IPS-15b (cell line): ENCODE measurements around the gene LUC7L3.
A peak's percentile ranks its signal among the peaks of the same experiment; 100 is the strongest.

Experiments used
- H3K27me3 ChIP-seq: one replicate; pipeline ENCODE4 v1.6.1; 2013; ENCODE audit warnings: low read length; ENCODE audit not compliant: control insufficient read depth, insufficient read depth
- H3K36me3 ChIP-seq: one replicate; pipeline ENCODE4 v1.6.1; 2013; ENCODE audit warnings: low read length; ENCODE audit not compliant: control insufficient read depth, insufficient read depth
- H3K4me1 ChIP-seq: one replicate; pipeline ENCODE4 v1.6.1; 2013; ENCODE audit warnings: mild to moderate bottlenecking, low read length; ENCODE audit not compliant: control insufficient read depth, insufficient read depth
- H3K4me3 ChIP-seq: one replicate; pipeline ENCODE4 v1.5.1; 2013; ENCODE audit warnings: low read depth, low read length
- H3K9ac ChIP-seq: one replicate; pipeline ENCODE4 v1.6.1; 2013; ENCODE audit warnings: low read depth, mild to moderate bottlenecking, low read length
- H3K9me3 ChIP-seq: one replicate; pipeline ENCODE4 v1.6.1; 2013; ENCODE audit warnings: mild to moderate bottlenecking, low read length; ENCODE audit not compliant: control insufficient read depth, insufficient read depth

Gene LUC7L3

DNA sequence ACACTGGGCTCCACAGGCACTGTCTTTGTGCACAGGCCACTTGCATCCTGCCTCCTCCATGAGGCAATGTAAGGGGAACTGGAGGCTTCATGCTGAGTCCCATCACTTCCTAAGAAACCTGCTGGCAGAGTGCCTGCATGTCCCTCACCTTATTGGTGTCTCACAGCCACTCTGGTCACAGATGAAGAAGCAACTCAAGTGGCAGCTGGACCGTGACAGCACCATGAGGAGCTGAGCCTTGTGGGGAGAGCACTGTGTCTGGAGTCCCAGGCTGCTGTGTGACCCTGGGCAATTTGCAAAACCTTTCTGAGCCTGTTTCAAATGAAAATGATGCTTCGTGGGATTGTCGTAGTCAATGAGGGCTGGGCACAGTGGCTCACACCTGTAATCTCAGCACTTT is 31.2 kb upstream of the LUC7L3 start:
- Histone ChIP-seq H3K4me1 (peaks cover 14% of the 10 kb centered on the region), H3K9ac (no peak overlapping the region), H3K36me3 (no peaks in the 10 kb centered on the region), H3K9me3 (no peaks in the 10 kb centered on the region), H3K4me3 (no peak overlapping the region), H3K27me3 (no peaks in the 10 kb centered on the region)

DNA sequence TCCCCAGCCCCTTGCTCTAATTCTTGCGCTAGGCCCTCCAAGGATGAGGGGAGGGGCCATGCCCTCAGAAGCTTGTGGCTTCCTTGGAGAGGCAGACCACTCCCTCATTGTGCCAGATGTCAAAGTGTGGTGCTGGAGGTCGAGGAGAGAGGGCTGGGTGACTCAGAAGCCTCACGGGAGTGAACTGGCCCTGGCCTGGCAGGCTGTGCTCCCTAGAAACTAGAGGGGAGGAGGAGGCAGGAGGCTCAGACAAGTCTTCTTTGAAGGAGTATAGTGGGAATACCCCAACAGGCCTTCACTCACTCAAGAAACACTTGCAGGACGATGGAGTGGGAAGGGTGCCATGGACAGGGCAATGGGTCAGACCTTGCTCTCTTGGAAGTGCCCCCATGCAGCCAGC is 30.2 kb upstream of the LUC7L3 start:
- no peaks in the 10 kb centered on the region for H3K27me3 ChIP-seq
- no peaks in the 10 kb centered on the region for H3K9me3 ChIP-seq
- no peak overlapping the region for H3K9ac ChIP-seq
- no peaks in the 10 kb centered on the region for H3K36me3 ChIP-seq
- H3K4me3 ChIP-seq: no peak overlapping the region
- H3K4me1 ChIP-seq: peaks cover 14% of the 10 kb centered on the region

- Histone ChIP-seq H3K9me3 (no peaks in the 10 kb centered on the region), H3K4me1 (peaks cover 14% of the 10 kb centered on the region), H3K27me3 (no peaks in the 10 kb centered on the region), H3K4me3 (no peak overlapping the region), H3K9ac (peak overlapping the region; percentile 29), H3K36me3 (peaks cover under 1% of the 10 kb centered on the region)
These were observed 29.2 kb upstream of the LUC7L3 start for GRCh38 chr17:50689956-50690886.

DNA sequence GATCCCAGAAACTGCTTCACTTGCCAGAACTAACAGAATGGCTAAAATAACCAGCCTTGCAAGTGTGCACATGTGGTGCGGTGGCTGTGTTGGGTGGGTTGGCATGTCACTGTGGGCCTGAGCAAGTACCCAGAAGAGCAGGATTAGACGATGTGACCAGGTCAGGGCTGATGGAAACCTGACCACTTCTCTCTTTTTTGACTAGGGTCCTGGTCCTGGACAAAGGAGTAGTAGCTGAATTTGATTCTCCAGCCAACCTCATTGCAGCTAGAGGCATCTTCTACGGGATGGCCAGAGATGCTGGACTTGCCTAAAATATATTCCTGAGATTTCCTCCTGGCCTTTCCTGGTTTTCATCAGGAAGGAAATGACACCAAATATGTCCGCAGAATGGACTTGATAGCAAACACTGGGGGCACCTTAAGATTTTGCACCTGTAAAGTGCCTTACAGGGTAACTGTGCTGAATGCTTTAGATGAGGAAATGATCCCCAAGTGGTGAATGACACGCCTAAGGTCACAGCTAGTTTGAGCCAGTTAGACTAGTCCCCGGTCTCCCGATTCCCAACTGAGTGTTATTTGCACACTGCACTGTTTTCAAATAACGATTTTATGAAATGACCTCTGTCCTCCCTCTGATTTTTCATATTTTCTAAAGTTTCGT is 28.4 kb upstream of the LUC7L3 start:
- Histone ChIP-seq H3K27me3 (no peaks in the 10 kb centered on the region), H3K4me1 (peaks cover 14% of the 10 kb centered on the region), H3K9ac (peak overlapping the region; percentile 29), H3K36me3 (peaks cover 8% of the 10 kb centered on the region), H3K4me3 (no peak overlapping the region), H3K9me3 (no peaks in the 10 kb centered on the region)

GRCh38 chr17:50691550-50692447 is 27.6 kb upstream of the LUC7L3 start:
- Histone ChIP-seq H3K9me3 (no peaks in the 10 kb centered on the region), H3K36me3 (peaks cover 15% of the 10 kb centered on the region), H3K9ac (no peak overlapping the region), H3K4me3 (no peak overlapping the region), H3K4me1 (peaks cover 10% of the 10 kb centered on the region), H3K27me3 (no peaks in the 10 kb centered on the region)

DNA sequence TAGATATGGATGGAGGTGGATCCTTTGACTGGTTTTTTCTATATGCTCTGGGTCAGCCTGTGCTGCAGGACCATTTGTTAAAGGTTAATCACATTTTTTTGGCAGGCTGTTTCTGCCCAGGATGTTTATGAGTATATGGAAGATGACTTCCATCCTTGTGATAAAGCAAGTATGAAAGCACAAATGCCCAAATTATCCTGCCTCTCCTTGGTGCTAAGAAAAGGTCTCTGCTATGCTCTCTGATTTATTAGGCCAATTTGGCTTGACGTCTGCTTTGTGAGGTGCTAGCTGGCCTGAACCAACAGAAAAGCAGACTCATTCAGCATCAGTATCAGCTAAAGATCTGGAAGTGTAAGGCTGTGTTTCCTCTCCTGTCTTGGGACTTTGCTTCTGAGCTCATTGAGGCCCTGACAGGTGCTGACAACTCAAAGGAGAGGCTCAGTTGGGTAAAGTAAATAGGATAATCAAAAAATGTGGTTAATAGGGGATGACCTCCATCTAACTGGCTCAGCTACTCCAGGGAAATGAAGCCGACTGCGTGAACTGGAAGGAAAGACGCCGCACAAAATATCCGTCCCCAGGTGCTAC is 26.9 kb upstream of the LUC7L3 start:
- H3K27me3 ChIP-seq: no peaks in the 10 kb centered on the region
- H3K4me1 ChIP-seq: peaks cover 10% of the 10 kb centered on the region
- peaks cover 18% of the 10 kb centered on the region for H3K36me3 ChIP-seq
- H3K4me3 ChIP-seq: no peak overlapping the region
- no peaks in the 10 kb centered on the region for H3K9me3 ChIP-seq
- H3K9ac ChIP-seq: no peak overlapping the region

- no peaks in the 10 kb centered on the region for H3K9me3 ChIP-seq
- H3K4me3 ChIP-seq: no peak overlapping the region
- H3K9ac ChIP-seq: no peak overlapping the region
- H3K27me3 ChIP-seq: no peaks in the 10 kb centered on the region
- peaks cover 10% of the 10 kb centered on the region for H3K4me1 ChIP-seq
- H3K36me3 ChIP-seq: peaks cover 20% of the 10 kb centered on the region
These were observed 26.2 kb upstream of the LUC7L3 start for GRCh38 chr17:50693036-50693682.

DNA sequence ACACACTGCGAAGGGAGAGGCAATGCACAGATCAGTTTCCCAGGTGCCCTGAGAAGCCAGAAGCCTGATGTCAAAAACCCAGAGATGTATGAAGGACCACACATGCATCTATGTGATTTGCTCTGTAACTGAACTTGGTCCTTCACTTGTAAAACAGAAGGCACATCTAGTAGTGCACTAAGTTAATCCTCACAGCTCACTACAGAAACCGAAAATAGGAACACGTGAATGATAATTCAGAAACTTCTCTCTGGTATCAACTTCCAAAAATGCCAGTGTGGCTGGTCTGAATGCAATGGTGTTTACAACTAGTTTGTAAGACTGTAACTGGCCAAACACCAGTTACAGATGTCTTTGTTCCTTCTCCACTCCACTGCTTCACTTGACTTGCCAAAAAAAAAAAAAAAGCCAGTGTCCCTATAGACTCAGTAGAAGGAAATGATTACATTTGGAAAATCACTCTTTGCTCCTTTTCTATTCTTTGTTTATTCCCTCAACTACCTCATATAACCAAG is 23.0 kb upstream of the LUC7L3 start:
- H3K9ac ChIP-seq: no peak overlapping the region
- H3K36me3 ChIP-seq: peaks cover 29% of the 10 kb centered on the region
- H3K4me3 ChIP-seq: no peak overlapping the region
- H3K27me3 ChIP-seq: no peaks in the 10 kb centered on the region
- H3K4me1 ChIP-seq: no peaks in the 10 kb centered on the region
- no peaks in the 10 kb centered on the region for H3K9me3 ChIP-seq

DNA sequence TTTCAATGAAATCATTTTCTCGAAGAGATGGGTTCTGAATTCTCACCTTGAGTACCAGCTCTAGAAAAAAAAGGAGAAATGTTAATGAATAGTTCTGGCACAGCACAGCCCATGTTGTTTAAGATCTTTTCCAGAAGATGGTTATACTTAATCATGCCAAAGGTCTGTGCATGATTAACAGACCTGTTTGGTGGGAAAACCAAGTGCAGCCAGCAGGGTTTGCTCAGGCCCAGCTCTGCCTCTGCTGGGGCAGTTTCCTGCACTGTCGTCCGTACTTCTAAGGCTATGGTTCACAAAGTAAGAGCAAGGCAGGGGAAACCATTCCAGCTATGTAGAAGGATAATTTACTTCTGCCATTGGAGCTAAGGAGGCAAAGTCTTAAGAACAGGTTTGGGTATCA is 22.3 kb upstream of the LUC7L3 start:
- no peaks in the 10 kb centered on the region for H3K4me1 ChIP-seq
- H3K9me3 ChIP-seq: no peaks in the 10 kb centered on the region

GRCh38 chr17:50697663-50698272 is 21.6 kb upstream of the LUC7L3 start:
- H3K9me3 ChIP-seq: no peaks in the 10 kb centered on the region
- no peak overlapping the region for H3K9ac ChIP-seq
- no peaks in the 10 kb centered on the region for H3K4me1 ChIP-seq
- peaks cover 29% of the 10 kb centered on the region for H3K36me3 ChIP-seq
- no peak overlapping the region for H3K4me3 ChIP-seq
- no peaks in the 10 kb centered on the region for H3K27me3 ChIP-seq

More for the DNA sequence above, 22.3 kb upstream of the LUC7L3 start:
- Histone ChIP-seq H3K9ac (no peak overlapping the region), H3K36me3 (peaks cover 29% of the 10 kb centered on the region), H3K27me3 (no peaks in the 10 kb centered on the region), H3K4me3 (no peak overlapping the region)
